Left renal cortex interstitium (tissue), 4 donors: ENCODE measurements around the gene COL23A1. TPM values are rescaled to one million over a fixed set of nuclear protein-coding genes. Genes with fewer than 3 reads are reported as not detected.

Experiments used
- DNase-seq, 4 donors: peaks; one replicate each; pipeline ENCODE4 v3.0.0-alpha.2; 2013; ENCODE audit warnings: low read depth in 4 of 4, low spot score in 2 of 4, missing footprints in 1 of 4
- polyA plus RNA-seq, 4 donors: library from polyadenylated mRNA; unstranded; fragments of 120-200 nt; gene quantifications; one replicate each; pipeline ENCODE4 v1.2.1, GENCODE V29; 2013; ENCODE audit not compliant: insufficient read length in 4 of 4

The COL23A1 gene
- 1 to 10 TPM; 4.4 to 8.8 (median 8.3) TPM for polyA plus RNA-seq

DNA sequence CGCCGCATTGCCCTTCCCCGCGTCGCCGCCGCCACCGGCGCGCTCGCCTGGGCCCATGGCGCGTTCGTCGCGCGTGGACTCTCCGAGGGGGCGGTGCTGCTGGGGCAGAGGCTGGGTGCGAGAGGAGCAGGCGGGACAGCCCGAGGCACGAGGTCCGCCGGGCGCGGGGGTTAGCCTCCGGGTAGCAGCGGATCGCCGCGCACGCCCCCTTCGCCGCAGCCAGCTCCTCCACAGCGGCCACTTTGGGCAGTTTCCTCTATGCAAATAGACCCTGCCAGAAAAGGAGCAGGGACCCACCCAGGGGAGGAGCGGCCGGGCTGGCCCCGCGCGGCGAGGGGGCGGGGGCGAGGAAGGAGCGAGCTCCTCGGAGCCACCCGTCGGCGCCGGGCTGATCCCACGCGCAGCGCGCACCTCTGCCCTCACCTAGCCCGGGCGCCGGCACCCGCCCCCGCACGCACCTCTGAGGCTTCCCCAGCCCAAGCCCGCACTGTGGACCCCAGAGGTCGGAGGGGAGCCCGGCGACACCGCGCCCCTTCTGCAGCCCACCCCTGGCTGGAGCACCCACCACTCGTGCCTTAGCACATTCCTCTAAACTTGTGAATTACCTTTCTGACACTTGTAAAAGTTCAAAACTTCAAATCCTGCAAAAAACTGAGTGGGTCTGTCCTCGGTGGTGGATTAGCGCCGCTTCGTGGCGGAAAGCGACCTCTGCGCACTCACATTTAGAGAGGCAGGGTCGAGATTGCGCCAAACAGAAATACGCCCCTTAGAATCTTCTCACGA, at the start of gene COL23A1:
COL23A1 (minus strand) TSS at position 253 of the 783 bp plus-strand sequence.
- DNase-seq = peak in 2 of 4 donors; percentile 34 to 60

DNA sequence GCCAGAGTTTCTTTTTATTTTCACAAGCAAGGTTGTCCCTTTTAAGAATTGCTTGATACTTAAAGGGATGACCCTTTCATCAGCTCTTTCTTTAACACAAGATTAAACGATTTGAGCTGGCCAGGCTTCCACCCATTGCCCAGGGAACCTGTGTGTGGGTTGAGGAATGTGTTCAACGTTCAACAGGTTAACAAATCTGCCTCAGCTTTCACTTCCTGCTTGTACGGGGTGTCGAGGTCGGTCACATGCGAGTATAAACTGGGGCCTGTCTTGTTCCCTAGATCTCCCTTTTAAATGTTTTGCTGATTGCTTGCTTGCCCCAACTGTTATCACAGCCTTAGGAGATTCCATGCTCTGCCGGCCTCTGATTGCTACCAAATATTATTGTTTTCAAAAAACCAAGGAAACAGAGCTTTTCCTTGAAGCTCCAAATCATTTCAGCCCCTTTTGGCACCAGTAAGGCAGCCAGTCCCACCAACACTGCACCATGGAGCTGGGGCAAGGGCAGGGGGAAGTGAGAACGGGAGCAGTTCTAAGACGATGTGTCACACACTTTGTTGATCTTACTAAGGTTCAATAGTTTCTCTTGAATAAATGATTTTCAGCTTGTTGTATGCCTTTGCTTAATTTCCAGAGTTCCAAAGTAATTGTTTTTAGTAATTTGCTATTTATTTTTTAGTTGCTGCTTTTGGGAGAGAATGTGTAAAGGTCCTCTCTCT, 47.3 kb upstream of the COL23A1 start:
- no peak for DNase-seq

DNA sequence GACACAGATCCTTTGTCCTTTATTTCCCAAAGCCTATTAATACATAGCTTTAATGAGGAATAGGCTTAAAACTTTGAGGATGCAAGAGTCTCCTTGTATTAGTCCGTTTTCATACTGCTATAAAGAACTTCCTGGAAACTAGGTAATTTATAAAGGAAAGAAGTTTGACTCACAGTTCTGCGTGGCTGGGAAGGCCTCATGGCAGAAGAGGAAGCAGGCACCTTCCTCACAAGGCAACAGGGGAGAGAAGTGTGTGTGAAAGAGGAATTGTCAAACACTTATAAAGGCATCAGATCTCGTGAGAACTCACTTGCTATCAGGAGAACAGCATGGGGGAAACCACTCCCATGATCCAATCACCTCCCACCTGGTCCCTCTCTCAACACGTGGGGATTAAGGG, 42.1 kb upstream of the COL23A1 start:
- DNase-seq = no peak

DNA sequence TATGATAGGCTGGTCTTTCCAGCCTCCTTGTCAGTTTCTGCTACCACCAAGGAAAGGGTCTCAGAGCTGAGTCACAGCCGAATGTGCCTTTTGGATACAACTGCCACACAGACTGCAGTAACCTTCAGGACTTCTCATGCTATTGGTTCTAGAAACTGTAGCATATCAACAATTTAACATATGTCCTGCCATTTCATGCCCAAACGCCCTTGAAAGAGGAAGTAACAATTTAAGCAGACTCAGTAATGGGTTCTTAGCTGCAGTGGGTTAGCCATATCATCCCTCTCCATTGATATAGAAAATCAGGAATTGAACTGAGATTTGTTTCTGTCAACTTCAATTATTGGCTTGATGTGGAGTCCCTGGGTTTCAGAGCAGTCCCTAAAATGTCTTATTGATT, 40.8 kb upstream of the COL23A1 start:
- no peak for DNase-seq

DNA sequence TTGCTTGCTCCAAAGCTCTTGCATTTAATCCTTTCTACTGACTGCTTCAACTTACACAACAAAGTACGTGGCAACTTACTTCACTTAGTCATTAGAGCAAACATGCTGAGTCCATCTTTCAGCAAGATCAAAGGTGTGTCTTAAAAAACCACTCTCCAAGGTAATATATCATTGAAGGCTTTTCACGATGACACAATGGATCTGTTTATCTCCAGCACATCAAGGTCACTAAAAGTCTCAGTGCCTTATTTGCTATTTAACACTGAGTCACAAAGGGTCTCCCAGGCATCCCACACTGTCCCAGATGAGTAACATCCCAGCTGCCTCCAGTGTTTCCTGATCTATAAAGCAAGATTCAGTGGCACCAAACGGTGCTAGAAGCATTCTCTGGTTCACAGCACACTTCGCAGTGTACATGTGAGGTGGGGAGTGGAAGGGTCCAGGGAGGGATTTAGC, 40.3 kb upstream of the COL23A1 start:
- no peak for DNase-seq

DNA sequence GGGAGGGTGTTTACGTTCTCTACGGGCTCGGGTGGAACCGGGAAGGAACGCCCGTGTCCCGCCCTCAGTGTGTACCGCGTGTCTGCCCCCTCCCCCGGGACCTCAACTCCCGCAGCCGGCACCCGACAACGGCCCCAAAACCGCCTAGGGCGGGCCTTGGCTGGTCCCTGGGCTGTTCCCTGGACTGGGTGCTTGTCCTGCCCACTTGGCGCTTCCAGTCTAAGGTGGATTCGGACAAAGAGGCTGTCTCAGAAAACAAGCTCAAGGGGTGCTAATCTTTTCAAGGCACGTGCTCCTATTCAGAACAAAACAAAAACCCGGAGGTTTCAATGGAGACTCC, 37.0 kb upstream of the COL23A1 start:
- DNase-seq = peak in 1 of 4 donors; percentile 36

DNA sequence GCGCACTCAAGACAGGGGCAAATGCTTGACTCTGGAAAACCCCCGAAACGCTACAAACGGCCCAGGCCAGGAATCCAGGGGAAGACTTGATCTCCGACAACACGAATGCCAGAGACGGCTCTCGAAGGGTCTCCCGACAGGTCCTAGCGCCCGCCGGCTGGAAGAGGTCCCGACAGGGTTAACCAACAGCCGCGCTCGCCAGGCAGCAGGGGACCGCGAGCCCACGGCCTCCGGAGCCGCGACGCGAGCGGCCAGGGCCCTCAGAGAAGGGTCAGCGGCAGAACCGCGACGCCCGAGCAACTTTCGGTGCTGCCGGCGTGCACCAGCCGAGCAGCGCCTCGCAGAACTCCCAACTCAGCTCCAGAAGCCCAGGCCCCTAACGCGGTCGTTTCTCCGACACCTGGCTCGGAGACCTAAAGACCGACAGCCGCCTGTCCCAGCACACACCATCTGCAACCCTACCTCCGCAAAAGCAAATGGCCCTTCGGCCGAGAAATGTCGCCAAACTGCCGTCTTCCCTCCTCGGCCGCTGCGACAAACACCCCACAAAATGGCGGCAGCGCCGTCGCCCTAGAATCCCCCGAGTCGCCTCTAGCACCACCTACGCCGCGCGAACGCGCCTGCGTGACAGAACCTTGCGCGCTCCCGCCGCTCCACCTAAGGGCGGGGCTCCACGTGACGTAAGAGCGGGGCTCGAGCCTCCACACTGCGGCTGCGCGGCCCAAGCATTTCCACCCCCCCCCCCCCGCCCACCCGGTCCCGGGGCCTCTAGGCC, 36.5 kb upstream of the COL23A1 start, which contains the start of gene CLK4:
CLK4 (minus strand) TSS at position 567 of the 775 bp plus-strand sequence. CDS start 3,634 bp downstream, outside the sequence.
- DNase-seq = peak; percentile 86 to 92 (median 90)

DNA sequence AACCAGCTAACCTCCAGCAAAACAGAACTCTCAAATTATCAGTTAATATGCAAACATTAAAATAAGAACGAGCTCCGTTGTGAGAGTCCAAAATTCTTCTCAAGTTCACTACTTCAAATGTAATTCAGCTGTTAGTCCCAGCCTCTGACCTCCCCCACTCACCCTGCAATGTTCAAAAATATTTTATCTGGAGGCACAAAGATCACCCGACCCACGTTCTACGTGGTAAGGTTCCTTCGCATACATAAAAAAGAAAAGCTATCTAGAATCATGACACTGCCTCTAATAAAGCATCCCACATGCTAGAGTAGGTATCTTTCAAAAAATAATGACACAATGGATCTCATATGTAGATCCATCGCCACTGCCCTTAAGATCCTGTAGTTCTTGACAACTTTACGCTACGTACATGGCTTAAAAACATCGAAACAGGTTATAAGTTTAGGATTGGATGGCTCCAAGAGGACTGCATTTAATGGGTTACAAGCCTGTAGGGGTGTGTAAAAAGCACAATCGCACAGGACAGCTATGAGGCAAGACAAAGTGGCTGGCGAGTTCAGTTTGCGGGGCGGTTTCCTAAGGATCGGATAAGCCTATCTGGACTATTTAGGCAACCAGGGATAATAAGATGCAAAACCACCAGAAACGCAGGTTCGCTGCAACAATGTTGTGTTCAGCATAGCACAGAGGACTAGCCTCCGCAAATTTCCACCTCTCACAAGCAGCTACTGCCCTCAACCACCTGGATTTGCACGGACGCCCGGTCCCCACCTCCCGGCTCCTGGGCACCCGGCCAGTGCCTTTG, 35.7 kb upstream of the COL23A1 start:
- peak in 1 of 4 donors; percentile 28 for DNase-seq

DNA sequence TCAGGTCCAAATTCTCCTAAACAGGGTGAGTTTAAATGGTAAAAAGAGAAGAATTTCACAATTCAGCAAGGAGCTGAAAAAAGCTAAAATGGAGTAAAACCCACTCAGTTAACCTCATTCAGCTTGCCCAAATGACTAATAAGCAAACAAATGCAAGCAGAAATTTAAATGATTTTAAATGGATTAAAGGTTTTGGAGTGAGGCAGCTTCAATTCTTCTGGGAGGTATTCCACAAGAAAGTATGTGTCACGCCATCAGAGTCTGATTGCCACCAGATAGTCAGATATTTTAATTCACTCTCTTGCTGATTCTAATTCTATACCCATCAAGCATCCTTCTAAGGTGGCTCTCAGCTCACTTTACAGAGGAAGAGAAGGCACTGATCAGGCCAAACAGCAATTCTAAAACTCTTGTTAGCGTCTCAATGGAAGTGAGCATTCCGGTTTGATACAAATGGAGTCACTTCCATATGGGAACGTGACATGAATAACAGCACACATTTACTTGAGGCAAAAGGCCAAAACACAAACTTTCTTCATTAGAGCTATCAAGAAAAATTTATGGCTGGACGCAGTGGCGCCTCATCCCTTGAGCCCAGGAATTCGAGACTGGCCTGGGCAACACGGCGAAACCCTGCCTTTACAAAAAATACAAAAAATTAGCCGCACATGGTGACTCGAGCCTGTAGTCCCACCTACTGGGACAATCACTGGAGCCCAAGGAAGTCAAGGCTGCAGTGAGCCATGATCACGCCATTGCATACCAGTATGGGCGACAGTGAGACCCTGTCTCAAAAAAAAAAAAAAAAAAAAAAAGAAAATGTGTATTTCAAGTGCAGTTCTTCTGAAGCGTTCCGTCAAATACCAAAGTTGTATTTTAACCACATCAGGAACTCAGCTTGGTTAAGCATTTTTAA, 34.7 kb upstream of the COL23A1 start:
- peak in 3 of 4 donors; percentile 29 to 35 (median 34) for DNase-seq

DNA sequence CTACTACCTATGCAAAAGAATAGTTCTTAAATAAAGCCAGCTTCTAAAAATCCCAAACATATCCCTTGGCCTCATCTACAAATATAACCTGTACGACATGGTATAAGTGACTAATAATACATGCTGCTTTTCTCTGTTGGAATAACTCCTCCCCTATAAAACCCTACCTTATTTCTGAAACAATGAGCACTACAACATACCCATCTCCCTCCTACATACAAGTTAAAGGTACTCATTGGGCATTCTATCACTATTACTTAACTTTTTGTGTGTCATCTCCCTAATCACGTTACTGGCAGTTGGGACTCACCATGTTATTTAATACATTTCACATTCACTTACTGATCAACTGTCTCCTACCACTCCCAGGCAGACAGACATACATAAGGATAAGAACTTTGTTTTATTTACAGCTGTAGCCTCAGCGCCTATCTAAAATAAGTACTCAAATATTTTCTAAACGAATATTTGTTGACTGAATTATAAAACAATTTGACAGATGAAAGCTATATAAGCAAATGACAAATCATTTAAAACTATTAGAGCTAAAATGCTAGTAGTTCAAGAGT, 32.6 kb upstream of the COL23A1 start:
- DNase-seq = no peak

DNA sequence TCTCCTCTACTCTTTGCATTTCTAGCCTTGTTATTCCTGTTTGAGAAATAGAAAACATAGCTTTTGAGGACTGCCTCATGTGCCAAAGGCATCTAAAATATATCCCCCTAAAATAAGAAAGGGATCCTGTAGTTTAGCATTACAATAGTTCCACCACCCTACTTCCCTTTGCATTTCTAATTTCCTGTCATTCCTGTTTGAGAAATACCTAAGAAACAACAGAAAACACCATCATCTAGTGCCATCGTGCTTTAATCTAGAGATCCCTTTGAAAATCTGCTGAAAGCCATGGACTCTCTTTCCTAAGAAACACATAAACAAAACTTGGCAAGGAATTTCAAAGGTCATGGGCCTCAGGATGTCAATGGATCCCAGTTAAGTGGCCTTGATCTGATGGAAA, 29.2 kb upstream of the COL23A1 start:
- DNase-seq = no peak

DNA sequence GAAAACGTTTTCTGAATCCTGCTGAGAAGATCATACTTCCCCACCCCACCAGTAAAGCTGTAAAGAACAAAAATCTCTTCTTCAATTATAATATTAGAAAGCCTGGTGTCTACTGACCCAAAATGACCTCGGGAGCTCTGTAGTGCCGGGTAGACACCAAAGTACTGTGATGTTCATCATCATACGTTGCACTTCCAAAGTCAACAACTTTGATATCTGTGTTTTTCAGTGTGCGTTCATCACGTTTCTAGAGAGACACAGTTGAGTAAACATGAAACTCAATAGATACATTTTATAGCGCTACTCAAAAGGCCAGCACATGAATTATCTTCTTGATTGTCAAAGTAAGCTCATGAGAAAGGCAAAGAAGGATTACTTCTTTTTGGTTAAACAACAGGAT, 22.1 kb upstream of the COL23A1 start:
- DNase-seq = no peak

DNA sequence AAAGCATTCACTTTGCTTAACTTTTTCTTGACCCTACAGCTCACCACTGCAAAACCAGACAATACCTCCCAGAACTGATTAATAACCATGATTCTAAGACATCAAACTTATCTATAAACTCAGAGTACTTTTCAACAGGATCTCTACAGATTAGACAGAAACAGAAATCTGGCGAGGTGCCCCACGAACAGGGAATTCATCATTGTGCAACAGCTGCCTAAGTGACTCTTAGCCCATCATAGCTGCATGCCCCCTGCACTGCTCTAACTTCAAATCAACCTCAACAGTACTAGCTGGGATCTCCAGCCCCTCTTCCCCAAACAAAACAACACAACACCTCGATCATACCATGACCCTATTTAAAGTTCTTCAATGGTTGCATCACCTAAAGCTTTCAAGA, 16.1 kb upstream of the COL23A1 start:
- no peak for DNase-seq

DNA sequence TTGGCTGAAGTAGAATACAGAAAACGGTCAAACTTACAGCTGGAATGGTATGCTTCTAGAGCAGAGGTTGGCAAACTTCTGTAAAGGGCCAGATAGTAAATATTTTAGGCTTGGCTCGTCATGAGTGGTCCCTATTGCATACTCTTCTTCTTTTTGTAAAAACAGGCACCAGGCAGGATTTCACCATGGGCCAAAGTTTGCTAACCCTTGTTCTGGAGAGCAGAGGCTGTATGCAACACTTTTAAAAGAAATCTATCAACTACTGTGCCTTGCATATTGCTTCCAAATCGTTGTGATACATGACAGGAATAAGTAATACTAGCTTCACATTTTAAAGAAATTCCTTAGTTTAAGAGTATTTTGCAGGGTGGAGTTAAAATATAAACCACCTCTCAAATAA, 15.6 kb upstream of the COL23A1 start:
- DNase-seq = no peak

DNA sequence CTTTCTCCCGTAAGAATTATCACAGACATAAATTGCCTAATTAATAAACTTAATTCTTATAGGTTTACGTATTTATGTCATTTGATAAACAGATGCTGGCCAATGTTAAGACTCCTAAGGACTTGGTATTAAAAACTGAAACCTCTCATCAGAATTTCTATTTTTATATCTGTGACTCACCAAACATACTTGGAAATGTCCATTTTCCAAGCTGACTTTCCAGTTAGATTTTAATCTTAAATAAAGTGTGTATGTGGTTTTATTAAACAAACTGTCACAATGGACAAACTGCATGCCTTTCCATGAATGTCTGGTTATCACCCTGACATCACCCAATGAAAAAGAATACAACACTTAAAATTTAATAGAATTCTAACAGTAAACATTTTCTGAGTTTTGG, 12.6 kb upstream of the COL23A1 start:
- DNase-seq = no peak

DNA sequence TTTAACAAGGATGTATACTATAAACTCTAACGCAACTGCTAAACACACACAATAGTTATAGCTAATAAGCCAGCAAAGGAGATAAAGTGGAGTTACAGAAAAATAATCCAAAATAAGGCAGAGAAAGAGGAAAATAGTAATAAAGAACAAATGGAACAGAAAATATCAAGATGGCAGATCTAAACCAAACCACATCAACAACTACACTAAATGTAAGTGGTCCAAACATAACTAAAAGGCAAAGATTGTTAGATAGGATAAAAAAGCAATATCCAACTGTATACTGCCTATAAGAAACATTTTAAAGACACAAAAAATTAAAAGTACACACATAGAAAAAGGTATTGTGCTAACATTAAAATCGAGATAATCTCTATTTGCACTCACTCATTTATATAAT, 5.6 kb upstream of the COL23A1 start:
- DNase-seq = no peak

DNA sequence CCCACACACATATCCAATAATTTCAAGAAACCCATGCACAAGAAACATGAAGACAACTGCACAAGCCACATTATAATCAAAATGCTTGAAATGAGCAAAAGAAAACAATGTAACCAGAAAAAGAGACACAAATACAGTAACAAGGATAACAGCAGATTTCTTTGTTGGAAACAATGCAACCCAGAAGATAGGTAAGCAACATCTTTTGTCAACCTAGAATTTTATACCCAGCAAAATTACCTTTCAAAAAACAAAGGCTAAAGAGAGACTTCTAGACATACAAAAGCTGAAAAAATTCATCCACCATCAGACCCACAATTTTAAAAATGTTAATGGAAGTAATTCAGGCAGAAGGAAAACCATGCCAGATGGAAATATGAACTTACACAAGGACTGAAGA, 5.0 kb upstream of the COL23A1 start:
- no peak for DNase-seq

DNA sequence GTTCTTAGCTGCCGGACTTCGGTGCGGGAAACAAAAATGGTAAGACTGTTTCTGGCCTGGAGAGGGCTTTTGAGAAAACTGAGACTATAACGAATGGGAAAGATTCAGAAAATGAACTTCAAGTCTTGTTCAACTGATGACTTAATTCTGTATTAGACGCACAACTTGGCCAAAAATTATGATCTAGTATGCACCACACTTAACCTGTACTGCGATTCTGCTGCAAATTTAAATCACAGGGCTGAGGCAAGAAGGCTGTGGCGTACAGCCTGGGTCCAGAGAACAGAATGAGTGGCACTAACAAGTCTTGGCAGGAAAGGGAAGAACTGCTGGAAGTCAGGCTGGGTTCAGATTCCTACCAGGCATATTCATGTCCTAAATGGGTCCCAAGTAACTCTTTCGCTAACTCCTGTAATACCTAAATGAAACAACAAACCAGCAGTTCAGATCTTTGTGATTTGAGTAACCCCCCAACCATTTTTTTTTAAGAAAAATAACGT, 781 bp upstream of the COL23A1 start:
- DNase-seq = no peak
